A549 treated with AZD9567 at 1 μM for 4 hours (cell line): ENCODE measurements around the gene CSGALNACT2. TPM values are rescaled to one million over a fixed set of nuclear protein-coding genes. Genes with fewer than 3 reads are reported as not detected.

Experiments
- total RNA-seq: library from RNA; stranded (reverse); fragments of 200-300 nt; extraction: Qiagen RNA extraction; gene quantifications from 5 replicates; pipeline ENCODE4 v1.2.3, GENCODE V29; 2022; ENCODE audit not compliant: insufficient read depth

Gene CSGALNACT2, protein sequence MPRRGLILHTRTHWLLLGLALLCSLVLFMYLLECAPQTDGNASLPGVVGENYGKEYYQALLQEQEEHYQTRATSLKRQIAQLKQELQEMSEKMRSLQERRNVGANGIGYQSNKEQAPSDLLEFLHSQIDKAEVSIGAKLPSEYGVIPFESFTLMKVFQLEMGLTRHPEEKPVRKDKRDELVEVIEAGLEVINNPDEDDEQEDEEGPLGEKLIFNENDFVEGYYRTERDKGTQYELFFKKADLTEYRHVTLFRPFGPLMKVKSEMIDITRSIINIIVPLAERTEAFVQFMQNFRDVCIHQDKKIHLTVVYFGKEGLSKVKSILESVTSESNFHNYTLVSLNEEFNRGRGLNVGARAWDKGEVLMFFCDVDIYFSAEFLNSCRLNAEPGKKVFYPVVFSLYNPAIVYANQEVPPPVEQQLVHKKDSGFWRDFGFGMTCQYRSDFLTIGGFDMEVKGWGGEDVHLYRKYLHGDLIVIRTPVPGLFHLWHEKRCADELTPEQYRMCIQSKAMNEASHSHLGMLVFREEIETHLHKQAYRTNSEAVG
- 10.1 to 15.2 TPM (median 14.2 TPM) in 5 replicates for total RNA-seq

DNA sequence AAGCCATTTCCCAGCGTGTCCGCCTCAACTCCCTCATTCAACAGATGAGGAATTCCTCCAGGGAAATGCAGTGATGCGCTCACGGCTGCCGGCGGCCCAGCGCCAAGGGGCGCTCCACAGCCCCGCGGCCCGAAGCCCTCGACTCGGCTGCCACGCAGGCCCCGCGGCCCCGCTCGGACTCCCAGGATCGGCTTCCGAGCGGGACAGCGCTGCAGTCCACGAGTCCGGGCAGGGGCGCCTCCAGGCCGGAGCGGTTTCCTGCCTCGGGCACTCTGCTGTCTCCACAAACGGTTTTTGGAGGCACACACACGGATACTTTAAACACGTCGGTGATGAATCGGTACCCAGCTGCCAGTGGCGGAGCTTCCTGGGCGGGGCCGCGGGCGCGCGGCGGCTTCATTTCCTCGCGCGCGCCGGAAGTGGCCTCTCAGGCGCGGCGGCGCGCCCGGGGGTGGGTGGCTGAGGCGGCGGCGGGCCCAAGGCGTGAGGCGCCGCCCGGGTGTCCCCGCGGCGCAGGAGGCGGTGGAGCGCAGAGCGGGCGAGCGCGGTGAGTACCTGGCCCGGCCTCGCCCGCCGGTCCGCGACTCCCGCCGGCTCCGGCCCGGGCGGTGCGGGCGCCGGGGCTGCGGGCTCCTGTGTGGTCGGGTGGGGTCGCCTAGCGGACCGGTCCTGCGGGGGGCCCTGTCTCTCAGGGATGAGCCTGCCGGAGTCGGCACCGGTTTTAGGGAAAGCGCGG lies at the start of gene CSGALNACT2:
TSS of gene CSGALNACT2 (plus strand) at position 425 of the 736 bp plus-strand sequence. CDS start 16,705 bp downstream, outside the sequence.

Other genes with a start within 250 kb of the CSGALNACT2 start
- gene RET, start 61.4 kb upstream of the CSGALNACT2 start, total RNA-seq: 0.55 to 0.91 TPM (median 0.76 TPM) in 4 of 5 replicates, not detected in the other
- 4.6 to 7.9 TPM (median 4.8 TPM) in 5 replicates for gene RASGEF1A, start 128.6 kb downstream of the CSGALNACT2 start, total RNA-seq
- gene FXYD4, start 233.2 kb downstream of the CSGALNACT2 start, total RNA-seq: 0.21 TPM in 1 of 5 replicates, not detected in the others